GM19328 (cell line): Measurements from ENCODE around the gene TCF7.

Source experiments
- ATAC-seq: cut with Tn5 transposase; IDR thresholded peaks from one replicate; pipeline ENCODE4 v1.9.1; 2021; ENCODE audit warnings: mild to moderate bottlenecking, moderate library complexity; ENCODE audit not compliant: unreplicated experiment

The TCF7 gene

DNA sequence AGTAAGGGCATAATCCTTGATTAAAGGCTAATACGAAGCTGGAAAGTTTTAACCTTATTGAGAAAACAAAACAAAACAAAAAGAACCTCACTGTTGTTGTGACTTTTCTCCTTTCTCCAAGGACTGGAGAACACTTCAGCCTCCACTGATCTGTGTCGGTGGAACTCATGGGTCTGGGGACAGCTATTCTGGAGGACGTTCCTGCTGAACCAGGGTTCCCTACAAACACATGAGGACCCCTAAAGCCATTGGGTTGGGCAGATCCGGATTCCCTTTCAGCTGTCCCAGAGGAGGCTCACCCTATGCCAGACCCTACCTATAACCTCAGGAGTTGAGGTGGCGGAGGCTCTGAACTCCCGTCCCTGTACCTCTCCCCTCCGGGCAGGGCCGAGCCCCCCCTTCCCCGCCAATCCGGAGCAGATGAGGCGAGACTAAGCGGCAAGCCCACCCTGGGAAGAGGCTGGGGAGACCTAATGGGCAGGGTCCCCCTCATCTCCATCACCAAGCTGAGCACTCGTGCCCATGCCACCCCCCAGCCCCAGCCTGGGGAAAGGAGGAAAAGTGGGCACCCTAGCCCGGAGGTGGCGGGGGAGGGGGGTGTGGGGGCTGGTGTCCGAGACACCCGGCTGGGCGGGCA lies 1.6 kb upstream of the TCF7 start:
- no peak for ATAC-seq

DNA sequence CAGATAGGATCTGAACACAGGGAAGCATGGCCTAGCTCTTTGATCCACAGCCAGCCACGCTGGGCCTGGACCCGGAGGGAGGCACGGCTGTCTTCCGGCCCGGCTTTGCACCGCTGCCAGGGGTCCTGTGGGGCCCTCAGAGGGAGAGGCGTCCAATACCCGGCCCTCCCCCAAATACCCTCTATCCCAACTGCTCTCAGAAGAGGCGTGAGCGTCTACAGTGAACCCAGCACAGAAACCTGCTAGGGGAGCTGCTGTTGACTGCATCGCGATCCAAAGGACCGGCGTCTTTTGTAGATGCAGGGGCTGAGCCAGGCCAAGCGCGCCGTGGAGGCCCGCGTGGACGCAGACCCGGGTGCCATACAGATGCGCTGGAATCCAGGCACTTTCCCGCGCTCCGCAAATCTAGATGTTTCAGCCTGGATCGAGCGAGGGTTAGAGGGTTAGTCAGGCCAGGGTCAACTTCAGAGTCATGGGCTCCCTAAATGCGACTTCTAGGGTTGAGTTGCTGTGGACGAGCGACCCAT lies 1.1 kb upstream of the TCF7 start:
- ATAC-seq: no peak

DNA sequence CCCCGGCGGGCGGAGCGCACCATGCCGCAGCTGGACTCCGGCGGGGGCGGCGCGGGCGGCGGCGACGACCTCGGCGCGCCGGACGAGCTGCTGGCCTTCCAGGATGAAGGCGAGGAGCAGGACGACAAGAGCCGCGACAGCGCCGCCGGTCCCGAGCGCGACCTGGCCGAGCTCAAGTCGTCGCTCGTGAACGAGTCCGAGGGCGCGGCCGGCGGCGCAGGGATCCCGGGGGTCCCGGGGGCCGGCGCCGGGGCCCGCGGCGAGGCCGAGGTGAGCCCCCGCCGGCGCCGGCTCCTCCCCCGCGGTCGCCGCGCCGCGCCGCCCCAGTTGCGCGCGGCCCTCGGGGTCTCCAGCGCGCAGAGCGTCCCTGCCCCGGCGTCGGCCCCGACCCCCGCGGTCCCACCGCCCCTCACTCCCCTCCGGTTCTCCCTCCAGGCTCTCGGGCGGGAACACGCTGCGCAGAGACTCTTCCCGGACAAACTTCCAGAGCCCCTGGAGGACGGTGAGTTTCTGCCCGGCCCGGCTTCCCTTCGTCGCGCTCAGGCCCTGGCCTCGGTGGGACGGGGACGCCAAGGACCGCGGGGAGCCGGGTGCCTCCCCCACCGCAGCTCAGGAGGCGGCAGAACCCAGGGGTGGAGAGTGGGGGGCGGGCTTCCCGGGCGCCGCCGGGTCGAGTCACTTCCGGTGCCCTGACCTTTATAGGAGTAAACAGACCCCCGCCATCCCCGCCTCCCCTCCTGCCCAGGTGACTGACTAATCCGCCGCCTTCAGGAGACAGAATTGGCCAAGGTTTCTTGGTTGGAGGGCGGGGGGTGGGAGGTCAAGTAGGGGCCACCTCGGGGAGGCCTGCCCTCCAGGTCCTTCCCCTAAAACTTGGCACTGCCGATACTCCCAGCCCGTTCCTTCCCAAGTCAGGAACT lies 665 bp downstream of the TCF7 start:
- ATAC-seq: peak; percentile 3

DNA sequence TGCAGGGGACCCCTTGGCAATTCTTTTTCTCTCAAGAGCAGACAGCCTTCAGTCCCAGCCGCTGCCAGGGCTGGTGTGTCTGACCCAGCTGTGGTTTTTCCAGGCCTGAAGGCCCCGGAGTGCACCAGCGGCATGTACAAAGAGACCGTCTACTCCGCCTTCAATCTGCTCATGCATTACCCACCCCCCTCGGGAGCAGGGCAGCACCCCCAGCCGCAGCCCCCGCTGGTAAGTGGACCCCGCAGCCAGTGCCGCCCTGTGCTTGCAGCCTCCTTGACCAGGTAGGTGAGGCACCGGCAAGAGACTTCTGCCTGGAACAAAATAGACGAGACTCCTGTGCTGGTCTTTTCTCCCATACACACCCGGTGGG lies 1.3 kb downstream of the TCF7 start:
- ATAC-seq: no peak

DNA sequence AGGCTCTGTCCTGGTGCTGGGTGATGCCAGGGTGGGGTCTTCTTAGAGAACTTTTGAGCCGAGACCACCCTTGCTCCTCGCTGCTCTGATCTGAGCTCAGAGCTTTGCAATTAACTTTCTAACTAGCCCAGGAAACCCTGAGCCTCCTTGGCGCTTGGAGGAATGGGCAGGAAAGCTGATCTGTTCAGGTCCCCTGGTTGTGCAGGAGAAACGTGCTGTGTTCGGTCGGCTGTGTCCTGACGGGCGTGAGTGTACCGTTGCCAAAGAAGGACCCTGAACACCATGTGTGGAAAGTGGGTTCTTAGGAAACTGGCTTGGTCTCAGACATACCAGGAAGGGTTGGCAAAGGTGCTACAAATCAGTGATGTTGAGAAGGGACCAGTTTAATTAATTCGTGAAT lies 1.8 kb downstream of the TCF7 start:
- no peak for ATAC-seq

DNA sequence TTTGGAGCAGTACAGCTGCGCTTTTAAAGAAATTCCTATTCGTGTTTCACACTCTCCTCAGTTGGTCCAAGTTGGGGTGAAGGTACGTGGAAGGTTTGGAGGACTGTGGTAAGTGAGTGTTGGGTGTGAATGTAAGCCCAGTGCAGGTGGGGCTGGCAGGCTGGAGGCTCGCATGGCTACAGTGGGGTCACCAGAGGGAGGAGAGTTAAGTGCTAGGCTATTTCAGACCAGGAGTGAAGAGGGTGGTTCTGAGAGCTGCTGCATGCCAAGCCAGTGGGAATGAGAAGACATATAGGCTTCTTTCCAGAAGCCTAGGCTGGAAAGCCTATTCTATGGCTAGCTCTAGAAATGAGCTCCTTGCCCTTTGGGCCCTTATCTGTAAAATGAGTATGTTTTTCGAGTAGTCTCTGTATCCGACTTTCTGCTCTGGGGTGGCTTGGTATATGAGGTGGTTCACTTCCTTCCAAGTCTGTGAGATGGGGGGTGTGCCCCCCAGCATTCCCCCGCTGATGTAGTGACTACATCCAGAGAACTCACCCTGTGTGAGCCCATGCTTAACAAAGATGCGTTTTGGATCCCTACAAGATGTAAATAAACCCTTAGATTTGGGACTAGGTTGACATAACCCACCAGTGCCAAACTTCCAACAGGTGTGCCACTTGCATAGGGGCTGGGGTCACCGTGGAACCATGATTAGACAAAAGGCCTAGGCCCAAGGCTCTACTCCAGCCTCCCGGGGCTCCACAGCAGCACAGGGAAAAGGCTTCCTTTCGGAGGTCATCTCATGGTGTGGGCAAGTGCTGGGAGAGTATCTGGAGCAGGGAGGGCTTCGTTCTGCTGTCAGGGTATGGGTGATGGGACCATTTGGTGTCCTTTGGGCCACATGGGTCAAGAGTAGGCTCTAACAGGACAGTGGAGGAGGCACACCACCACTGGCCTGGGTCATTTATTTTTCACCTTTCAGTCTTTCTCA lies 2.6 kb downstream of the TCF7 start:
- ATAC-seq: no peak

DNA sequence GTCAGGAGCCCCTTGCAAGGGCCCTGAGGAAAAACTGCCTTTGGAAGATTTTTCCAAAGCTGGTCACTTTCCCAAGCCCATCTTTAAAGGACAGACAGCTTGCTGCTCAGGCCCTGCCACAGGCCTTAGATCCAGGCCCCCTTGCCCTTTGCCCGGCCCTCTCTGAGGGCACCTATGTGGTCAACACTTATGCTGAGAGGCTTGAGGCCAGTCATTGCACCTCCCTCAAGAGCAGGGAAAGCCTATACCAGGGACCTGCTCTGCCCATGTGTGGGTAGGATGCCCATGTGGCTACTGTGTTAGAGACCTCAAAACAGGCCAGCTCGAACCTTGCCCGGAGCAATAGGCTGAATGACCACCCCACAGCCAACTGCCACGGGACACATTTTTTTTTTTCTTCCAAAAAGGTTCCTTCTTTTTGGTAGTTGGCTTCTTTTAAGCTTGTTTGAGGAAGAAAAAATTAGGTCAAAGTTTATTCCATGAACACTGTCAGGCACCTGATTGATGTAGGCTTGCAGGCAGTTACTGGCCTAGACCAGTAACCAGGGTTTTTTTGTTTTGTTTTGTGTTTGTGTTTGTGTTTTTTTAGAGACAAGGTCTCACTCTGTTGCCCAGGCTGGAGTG lies 3.8 kb downstream of the TCF7 start:
- no peak for ATAC-seq

DNA sequence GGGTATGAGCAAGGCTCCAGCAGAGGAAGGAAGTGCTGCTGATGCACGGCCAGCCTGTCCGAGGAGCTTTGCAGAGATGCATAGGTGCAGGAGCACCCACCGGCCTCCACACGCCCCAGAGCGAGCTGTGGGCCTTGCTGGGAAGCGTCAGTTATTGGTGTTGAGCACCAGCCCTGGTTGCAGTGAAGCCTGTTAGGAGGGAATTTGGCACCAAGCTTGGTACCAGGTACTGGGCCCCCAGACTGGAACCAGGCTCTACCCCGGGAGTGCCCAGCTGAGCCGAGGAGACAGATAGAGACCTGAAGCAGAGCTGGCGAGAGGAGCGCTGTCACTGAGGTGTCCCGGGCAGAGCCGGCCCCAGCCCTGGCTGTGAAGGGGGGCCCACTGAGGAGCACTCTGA lies 5.2 kb downstream of the TCF7 start:
- ATAC-seq: no peak

DNA sequence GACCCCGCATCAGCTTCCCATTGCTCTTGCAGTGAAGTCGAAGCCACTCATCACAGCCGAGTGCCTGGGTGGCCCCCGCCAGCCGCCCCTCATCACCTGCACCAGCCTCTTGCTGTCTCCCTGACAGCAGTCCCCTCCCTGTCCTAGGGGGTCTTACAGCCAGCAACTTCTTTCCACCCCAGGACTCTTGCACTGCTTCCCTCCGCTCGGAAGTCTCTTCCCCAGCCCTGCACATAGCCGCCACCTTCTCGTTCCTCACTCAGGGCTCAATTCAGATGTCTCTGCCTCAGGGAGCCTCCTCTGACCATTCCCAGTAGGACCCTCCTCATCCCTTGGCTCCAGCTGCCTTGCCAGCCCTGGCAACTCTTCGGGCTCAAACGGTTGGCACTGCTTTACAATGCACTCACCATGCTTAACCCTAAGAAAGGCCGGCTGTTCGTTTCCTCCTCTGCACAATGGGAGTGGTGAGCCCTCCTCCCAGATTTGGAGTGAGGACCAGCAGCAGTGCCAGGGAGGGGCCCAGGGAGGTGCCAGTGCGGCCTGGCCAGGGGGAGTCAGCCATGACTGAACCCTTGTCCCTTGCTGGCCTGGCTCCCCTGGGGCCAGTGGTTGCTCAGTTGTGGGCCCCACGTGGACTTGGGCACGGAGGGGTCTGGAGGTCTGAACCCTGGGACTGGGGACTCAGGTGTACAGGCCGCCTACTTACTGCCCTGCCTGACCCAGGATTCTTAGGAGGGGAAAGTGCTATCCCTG lies 6.1 kb downstream of the TCF7 start:
- ATAC-seq: no peak

DNA sequence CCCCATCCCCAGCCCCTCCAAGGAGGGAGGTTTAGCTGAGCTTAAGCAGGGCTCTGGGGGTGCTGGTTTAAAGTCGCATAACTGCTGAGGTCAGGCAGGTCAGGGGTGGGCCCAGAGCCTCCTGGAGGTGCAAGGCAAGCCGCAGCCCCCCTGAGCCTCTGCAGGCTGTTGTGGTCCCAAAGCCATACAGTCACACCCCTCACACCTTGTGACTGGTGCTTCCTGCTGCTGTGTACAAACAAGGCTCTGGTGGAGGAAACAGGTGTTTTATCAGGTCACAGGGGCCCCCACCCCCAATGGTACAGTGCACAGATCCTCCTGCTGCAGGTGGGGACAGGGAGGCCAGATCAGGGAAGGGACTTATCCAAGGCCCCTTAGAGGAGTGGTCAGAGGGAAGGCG lies 8.0 kb downstream of the TCF7 start:
- ATAC-seq: no peak

DNA sequence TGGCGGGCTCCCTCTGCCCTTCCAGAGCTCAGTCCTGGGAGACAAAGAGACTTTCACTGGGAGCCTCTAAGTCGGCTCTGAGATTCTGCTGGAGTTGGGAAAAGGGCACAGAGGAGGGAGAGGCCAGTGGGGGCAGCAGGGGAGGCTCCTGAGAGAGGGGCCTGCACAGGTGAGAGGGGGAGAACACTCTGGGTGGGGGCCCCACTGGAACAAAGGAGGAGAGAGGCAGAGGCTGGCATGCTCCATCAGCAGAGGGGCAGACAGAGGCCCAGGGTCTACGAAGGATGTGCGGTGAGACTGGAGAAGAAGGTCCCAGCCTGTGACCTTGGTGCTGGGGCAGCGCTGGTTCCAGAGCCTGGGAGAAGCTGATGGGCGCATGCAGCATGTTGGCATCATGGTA lies 8.9 kb downstream of the TCF7 start:
- no peak for ATAC-seq

DNA sequence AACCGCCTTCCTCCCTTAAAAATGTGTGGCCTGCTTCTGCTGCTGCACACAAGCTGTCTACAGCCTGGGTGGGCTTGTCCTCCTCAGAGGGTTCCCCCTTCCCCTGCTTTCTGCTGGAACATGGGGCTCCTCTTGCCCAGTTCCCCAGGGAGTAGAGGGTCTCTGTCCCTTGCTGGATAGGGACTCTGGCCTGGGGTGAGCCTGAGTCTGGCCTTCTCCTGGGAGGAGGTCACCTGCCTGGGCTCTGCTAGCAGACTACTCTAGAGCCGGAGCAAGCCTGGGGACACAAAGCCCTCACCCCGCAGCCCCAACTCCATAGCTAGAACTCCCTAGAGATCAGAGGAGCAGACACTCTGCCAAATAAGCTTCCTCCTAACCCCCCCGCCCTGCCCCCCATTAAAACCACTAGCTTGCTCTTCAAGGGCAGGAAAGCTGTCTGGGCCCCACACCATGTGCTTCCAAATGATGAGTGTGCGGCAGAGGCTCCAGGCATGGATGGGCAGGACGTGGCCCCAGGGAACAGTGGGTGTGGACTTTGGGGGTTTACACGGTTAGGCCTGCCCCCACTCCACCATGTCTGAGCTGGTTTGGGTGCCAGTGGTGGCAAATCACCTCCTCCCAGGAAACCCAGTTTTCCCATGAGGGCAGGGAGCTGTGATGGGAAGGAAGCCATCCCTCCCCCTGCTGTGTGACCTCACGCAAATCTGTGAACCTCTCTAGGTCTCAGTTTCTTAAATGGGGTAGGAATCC lies 10.0 kb downstream of the TCF7 start:
- ATAC-seq: no peak

DNA sequence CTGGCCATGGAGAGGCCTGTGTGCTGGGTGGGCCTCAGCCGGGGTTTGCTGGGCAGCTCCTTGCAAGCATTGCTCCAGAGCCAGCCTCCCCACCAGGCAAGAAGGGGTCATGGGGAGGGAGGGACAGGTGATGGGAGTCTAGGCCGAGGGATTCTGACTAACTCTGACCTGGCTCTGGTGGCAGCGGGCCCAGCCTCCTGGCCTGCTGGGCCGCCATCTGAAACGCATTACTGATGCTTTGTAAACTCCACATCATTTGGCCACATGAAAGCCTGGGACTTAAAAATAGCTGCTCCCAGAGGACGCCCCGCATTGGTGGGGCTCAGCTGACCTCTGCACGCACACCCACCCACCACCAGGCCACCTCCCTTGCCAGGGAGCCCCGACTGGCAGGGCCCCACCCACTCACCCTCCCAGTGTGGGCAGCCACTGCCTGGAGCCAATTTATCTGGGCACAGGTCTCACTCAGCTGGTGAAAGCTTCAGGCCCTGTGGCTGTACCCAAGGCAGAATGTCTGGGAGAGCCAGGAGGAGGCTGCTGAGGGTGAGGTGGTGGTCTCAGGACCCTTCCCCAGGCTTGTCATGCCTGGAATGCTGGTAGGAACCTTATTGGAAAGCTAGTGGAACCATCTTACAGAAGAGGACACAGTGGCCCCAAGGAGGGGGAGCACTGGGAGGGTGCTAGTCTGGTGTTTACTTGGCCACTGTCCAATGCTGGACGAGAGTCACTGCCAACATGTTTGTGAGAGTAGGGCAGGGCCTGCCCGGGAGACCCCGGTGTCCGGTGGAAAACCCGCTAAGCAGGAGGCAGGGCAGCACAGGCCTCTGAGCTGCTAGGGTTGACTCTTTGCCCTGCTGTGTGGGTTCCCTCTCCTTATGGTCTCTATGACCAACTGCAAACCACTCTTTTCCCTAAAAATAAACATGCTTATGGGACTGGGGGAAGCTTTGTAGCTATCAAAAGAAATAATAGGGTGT lies 10.8 kb downstream of the TCF7 start:
- no peak for ATAC-seq

DNA sequence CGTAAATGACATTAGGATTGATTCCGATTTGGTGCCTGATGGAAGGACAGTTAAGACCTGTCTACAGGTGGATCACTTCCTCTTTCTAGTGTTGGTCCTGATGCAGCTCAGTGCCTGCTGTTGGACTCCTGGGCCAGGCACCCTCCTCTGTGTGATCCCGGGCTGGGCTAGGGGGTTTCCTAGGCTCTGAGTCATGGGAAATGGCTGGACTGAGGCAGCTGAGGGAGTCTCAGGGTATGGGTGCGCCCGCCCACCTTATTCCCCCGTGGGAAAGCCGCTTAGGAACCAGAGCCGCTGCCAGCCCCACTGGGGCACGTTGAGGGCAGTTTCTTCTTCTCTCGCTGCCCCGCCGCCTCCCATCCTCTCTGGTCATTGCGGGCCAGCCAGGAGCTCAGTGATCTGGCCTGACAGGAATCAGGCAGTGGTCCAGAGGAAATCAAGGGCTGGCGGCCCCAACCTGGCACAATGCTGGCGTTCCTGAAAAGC lies 12.9 kb downstream of the TCF7 start:
- no peak for ATAC-seq

DNA sequence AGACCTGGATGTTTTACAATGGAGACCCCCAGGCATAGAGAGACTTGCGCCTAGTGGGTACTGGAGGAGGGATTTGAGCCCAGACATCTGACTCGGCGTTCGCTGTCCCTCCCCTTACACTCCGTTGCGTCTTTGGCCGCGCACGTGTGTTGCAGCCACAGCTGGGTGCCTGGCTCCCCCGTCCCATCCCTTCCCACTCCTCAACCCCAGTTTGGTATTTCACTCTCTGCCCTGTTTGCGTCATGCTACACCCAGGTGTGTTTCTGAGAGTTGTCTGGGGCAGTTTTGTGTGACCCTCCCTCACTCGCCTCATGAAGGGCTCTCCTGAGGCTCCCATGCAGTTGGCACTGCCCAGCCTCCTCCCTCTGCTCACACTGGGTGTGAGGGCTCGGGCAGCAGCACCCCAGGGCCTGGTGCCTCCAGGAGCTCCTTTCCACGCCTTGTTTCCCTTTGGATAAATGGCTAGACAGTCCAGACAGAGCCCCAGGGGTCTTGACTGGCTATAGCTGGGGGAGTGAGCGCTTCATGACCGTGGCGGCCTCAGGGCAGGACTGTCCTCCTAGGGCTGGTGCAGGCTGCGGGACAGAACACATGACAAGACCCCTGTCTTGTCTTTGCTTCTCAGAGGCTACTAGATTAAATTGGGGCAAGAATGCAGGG lies 13.6 kb downstream of the TCF7 start:
- ATAC-seq: no peak

DNA sequence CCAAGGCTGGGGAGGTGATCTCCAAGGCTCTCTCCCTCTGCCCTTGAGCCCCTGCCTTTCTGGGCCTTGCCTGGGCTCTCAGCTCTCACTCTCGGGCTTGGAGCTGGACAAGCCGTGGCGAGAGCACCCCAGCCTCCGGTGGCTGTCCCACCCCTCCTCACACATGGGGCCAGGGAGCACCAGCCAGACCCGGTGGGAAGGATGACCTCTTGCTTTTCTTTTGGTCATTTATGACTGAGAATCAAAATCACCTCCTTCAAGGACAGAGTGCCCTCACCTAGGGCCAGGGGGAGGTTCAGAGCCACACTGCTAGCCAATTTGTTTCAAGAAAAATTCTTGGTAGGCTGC lies 14.1 kb downstream of the TCF7 start:
- ATAC-seq: no peak

DNA sequence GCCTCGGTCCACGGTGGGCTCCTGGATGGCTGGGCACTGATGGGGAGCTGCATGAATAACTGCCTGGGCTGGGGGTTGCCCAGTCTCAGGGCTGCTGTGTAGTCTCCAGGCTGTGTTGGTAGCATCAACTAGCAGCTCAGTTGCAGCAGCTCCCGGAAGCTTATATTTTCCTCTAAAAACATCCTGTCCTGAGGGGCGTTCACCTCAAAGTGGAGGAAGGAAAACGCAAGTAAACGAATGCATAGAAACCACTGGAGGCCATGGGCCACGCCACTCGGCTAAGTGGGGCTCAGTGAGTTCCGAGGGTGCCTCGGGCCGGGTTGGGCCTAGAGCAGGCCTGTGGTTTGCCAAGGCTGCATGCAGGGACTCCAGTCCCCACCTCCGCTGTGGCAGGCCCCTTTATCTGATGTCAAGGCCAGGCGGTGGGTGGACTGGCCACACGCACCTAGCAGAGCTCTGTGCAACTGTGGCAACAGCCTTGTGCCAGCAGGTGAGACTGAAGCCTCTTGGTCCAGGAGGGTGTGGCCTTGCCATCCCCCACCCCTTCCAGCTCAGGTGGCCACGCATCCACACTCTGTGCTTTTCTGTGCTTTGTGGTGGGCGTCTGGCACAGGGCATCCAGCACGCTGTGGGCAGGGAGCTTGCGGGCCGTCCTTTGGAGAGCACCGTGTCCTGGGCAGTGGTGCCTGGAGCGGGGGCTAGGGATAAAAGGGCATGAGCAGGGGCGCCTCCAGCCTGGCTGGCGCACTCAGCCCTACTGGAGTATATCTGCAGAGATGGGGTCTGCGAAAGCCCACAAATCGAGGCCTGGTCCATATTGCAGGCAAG lies 15.1 kb downstream of the TCF7 start:
- ATAC-seq: no peak
